H1 (cell line): ENCODE measurements around the gene RNF31. TPM values are rescaled to one million over a fixed set of nuclear protein-coding genes. Genes with fewer than 3 reads are reported as not detected.

Experiments
- CTCF ChIA-PET: fragments of 300-600 bp; sonication (Branson Sonifier 250); formaldehyde crosslinking; loops from one replicate; lab custom pipeline; 2021; ENCODE audit not compliant: partially characterized antibody; lab: Charles Lee
- POLR2A ChIA-PET: fragments of 300-600 bp; sonication (Branson Sonifier 250); formaldehyde crosslinking; loops from one replicate; lab custom pipeline; 2021; ENCODE audit warnings: inconsistent platforms; ENCODE audit not compliant: partially characterized antibody; lab: Charles Lee
- DNase-seq, 2 experiments: peaks; one replicate each; pipeline versions ENCODE4 v3.0.0 to v3.0.0-alpha.2; 2010 to 2022; ENCODE audit warnings: low spot score in 2 of 2, low read depth in 1 of 2, mixed read lengths in 1 of 2
- FAIRE-seq: peaks from 2 replicates; lab custom pipeline; 2011; peaks lifted over from hg19 to GRCh38; lab: Jason Lieb, UNC
- H2AFZ ChIP-seq: 2 replicates; pipeline ENCODE4 v1.8.1; 2012; ENCODE audit warnings: low read length, inconsistent platforms
- H2AK5ac ChIP-seq: 2 replicates; pipeline ENCODE4 v1.6.1; 2013; ENCODE audit warnings: low read depth, low read length
- H2BK120ac ChIP-seq: replicated peaks from 2 replicates; pipeline ENCODE3; 2013; ENCODE audit warnings: low read depth, low read length, inconsistent platforms
- H2BK12ac ChIP-seq: 2 replicates; pipeline ENCODE4 v1.6.1; 2013; ENCODE audit warnings: low read depth, low read length
- H2BK15ac ChIP-seq: 2 replicates; pipeline ENCODE4 v1.6.1; 2013; ENCODE audit warnings: low read length
- H2BK20ac ChIP-seq: 2 replicates; pipeline ENCODE4 v1.6.1; 2013; ENCODE audit warnings: low read length
- H2BK5ac ChIP-seq: 2 replicates; pipeline ENCODE4 v1.6.1; 2013; ENCODE audit warnings: low read depth, low read length
- H3K14ac ChIP-seq: 2 replicates; pipeline ENCODE4 v1.6.1; 2013; ENCODE audit warnings: inconsistent platforms; ENCODE audit not compliant: insufficient read length
- H3K18ac ChIP-seq: 2 replicates; pipeline ENCODE4 v1.6.1; 2013; ENCODE audit warnings: low read length; ENCODE audit errors: extremely low read depth
- H3K23ac ChIP-seq: 2 replicates; pipeline ENCODE4 v1.6.1; 2013; ENCODE audit warnings: inconsistent platforms; ENCODE audit not compliant: insufficient read length
- H3K23me2 ChIP-seq: 2 replicates; pipeline ENCODE4 v1.6.1; 2013; ENCODE audit warnings: low read depth, low read length
- H3K27ac ChIP-seq: 2 replicates; pipeline ENCODE4 v1.6.1; 2011; ENCODE audit warnings: low read depth, low read length, inconsistent platforms
- H3K27me3 ChIP-seq, 4 experiments: replicated peaks in 1 of 4; 1 replicate in 1 of 4; 2 replicates in 3 of 4; pipeline versions ENCODE4 v1.6.1 to v1.8.1; 2011 to 2013; ENCODE audit warnings: low read length in 3 of 4, mild to moderate bottlenecking in 3 of 4, inconsistent platforms in 2 of 4, mixed read lengths in 2 of 4, moderate library complexity in 1 of 4; ENCODE audit not compliant: control insufficient read depth in 3 of 4, insufficient read depth in 3 of 4; ENCODE audit errors: extremely low read depth in 1 of 4
- H3K36me3 ChIP-seq, 4 experiments: 2 replicates each; pipeline versions ENCODE4 v1.6.1 to v1.8.1; 2011 to 2013; ENCODE audit warnings: mild to moderate bottlenecking in 4 of 4, low read length in 3 of 4, moderate library complexity in 2 of 4, control low read depth in 1 of 4, inconsistent platforms in 1 of 4; ENCODE audit not compliant: insufficient read depth in 4 of 4, control insufficient read depth in 2 of 4
- H3K4ac ChIP-seq: replicated peaks from 2 replicates; pipeline ENCODE3; 2013; ENCODE audit warnings: low read length, low read depth, mixed read lengths, inconsistent platforms; ENCODE audit not compliant: insufficient read length
- H3K4me1 ChIP-seq, 4 experiments: replicated peaks in 1 of 4; 1 replicate in 1 of 4; 2 replicates in 3 of 4; pipeline versions ENCODE4 v1.6.1 to v1.8.1; 2011 to 2013; ENCODE audit warnings: low read length in 3 of 4, inconsistent platforms in 2 of 4, mixed read lengths in 1 of 4; ENCODE audit not compliant: insufficient read depth in 4 of 4, control insufficient read depth in 3 of 4
- H3K4me2 ChIP-seq, 2 experiments: 2 replicates each; pipeline versions ENCODE4 v1.6.1 to v1.8.1; 2011 to 2013; ENCODE audit warnings: low read depth in 2 of 2, low read length in 2 of 2, control low read depth in 1 of 2, inconsistent platforms in 1 of 2, mild to moderate bottlenecking in 1 of 2; ENCODE audit not compliant: insufficient read depth in 1 of 2
- H3K4me3 ChIP-seq, 4 experiments: fragments of 200-600, 300-600 bp in 1 of 4; sonication (generic), shearing (Covaris generic), sonication (Bioruptor Twin) in 1 of 4; 2 replicates each; pipeline versions ENCODE4 v1.5.1 to v1.8.1; 2011 to 2016; ENCODE audit warnings: low read length in 4 of 4, low read depth in 3 of 4, control low read depth in 2 of 4, inconsistent platforms in 2 of 4, mild to moderate bottlenecking in 2 of 4, mixed read lengths in 1 of 4, moderate library complexity in 1 of 4; ENCODE audit not compliant: insufficient read depth in 2 of 4; ENCODE audit errors: extremely low read depth in 1 of 4
- H3K56ac ChIP-seq: replicated peaks from 2 replicates; pipeline ENCODE3; 2013; ENCODE audit warnings: low read depth, mild to moderate bottlenecking, mixed read lengths, low read length, inconsistent platforms; ENCODE audit not compliant: insufficient read length
- H3K79me1 ChIP-seq: 2 replicates; pipeline ENCODE4 v1.6.1; 2013; ENCODE audit warnings: low read depth, low read length, control low read depth
- H3K79me2 ChIP-seq, 2 experiments: 2 replicates each; pipeline versions ENCODE4 v1.6.1 to v1.8.1; 2012 to 2013; ENCODE audit warnings: low read length in 2 of 2, mild to moderate bottlenecking in 2 of 2, inconsistent platforms in 1 of 2; ENCODE audit not compliant: insufficient read depth in 2 of 2, control insufficient read depth in 1 of 2
- H3K9ac ChIP-seq, 4 experiments: replicated peaks in 1 of 4; 1 replicate in 1 of 4; 2 replicates in 3 of 4; pipeline versions ENCODE4 v1.6.1 to v1.8.1; 2011 to 2013; ENCODE audit warnings: low read depth in 3 of 4, low read length in 3 of 4, control low read depth in 2 of 4, mild to moderate bottlenecking in 2 of 4, moderate library complexity in 2 of 4, inconsistent platforms in 1 of 4; ENCODE audit errors: extremely low read depth in 1 of 4
- H3K9me3 ChIP-seq, 2 experiments: 2 replicates each; pipeline versions ENCODE4 v1.6.1 to v1.8.1; 2012 to 2013; ENCODE audit warnings: mild to moderate bottlenecking in 2 of 2, moderate library complexity in 2 of 2, control low read depth in 1 of 2, inconsistent platforms in 1 of 2, low read depth in 1 of 2, low read length in 1 of 2, mixed read lengths in 1 of 2; ENCODE audit not compliant: insufficient read depth in 2 of 2
- H4K20me1 ChIP-seq, 2 experiments: replicated peaks in 1 of 2; 2 replicates each; pipeline versions ENCODE3 to v1.8.1; 2011 to 2013; ENCODE audit warnings: inconsistent platforms in 2 of 2, low read length in 2 of 2, mild to moderate bottlenecking in 1 of 2; ENCODE audit not compliant: insufficient read depth in 2 of 2, control insufficient read depth in 1 of 2
- H4K5ac ChIP-seq: 2 replicates; pipeline ENCODE4 v1.6.1; 2013; ENCODE audit warnings: low read length, low read depth, mixed read lengths, inconsistent platforms; ENCODE audit not compliant: insufficient read length
- H4K8ac ChIP-seq: 2 replicates; pipeline ENCODE4 v1.8.0; 2013; ENCODE audit warnings: mild to moderate bottlenecking, moderate library complexity, low read length, inconsistent platforms; ENCODE audit not compliant: insufficient read depth; ENCODE audit errors: extremely low read depth
- H4K91ac ChIP-seq: replicated peaks from 2 replicates; pipeline ENCODE3; 2013; ENCODE audit warnings: low read length, mixed read lengths, inconsistent platforms; ENCODE audit not compliant: insufficient read length
- CTBP2 ChIP-seq: IDR thresholded peaks from 2 replicates; pipeline ENCODE4 v1.7.0; 2011; ENCODE audit warnings: borderline replicate concordance, mild to moderate bottlenecking, moderate library complexity, mixed read lengths, low read length; ENCODE audit not compliant: insufficient read depth, insufficient read length
- SIRT6 ChIP-seq: IDR thresholded peaks from one replicate; pipeline ENCODE4 v1.7.1; 2012; ENCODE audit warnings: low read length, inconsistent platforms
- SUZ12 ChIP-seq: fragments of 200-600 bp; sonication (generic); IDR thresholded peaks from 2 replicates; pipeline ENCODE4 v1.6.1; 2012; ENCODE audit warnings: mild to moderate bottlenecking, inconsistent platforms, low read length, moderate library complexity, mixed read lengths
- TAF7 ChIP-seq: optimal IDR thresholded peaks from 2 replicates; pipeline ENCODE3; 2011; ENCODE audit warnings: low read depth, mild to moderate bottlenecking, inconsistent platforms, low read length, moderate library complexity, borderline replicate concordance
- WGBS, 2 experiments: shearing (Covaris generic) in 1 of 2; methylation state at CpG; one replicate each; pipeline versions ENCODE4 v1.1.6 to v1.1.7; 2013 to 2015; ENCODE audit warnings: low lambda C conversion rate in 2 of 2, mixed read lengths in 2 of 2, inconsistent platforms in 1 of 2, low coverage in 1 of 2, missing lambda C conversion rate in 1 of 2; ENCODE audit not compliant: insufficient replicate concordance in 2 of 2, insufficient coverage in 1 of 2, insufficient read length in 1 of 2; ENCODE audit errors: extremely low coverage in 1 of 2, missing lambda C conversion rate in 1 of 2; 5-methylcytosine and 5-hydroxymethylcytosine counted together
- polyA plus RNA-seq, 7 experiments: library from polyadenylated mRNA; depleted of rRNA in 3 of 7; stranded (reverse) in 5 of 7; unstranded in 2 of 7; fragments of >200 nt in 5 of 7; fragments of 200-250 nt in 2 of 7; gene quantifications; 1 replicate in 5 of 7; 2 replicates in 1 of 7; 4 replicates in 1 of 7; pipeline versions ENCODE4 v1.2.1 to v1.2.3, GENCODE V29; 2011 to 2013; ENCODE audit warnings: missing spikeins in 2 of 7, mixed read lengths in 2 of 7
- total RNA-seq: library from RNA; stranded (reverse); fragmentation: NEBNext Ultra II Directional; extraction: Animal tissue kit (Norgen Biotek cat#: 25700); gene quantifications from 2 replicates; pipeline ENCODE4 v1.2.1, GENCODE V29; 2021
- TF ChIP-seq, protein P1 (sequence below): IDR thresholded peaks from 2 replicates; pipeline ENCODE4 v1.6.1; 2012; ENCODE audit warnings: inconsistent platforms

The RNF31 gene
- total and polyA plus RNA-seq, 2 of the 8 experiments (the other 6 are each of a cell fraction or from before 2014, with no cell fraction given), result 17.5 to 72.0 TPM

DNA sequence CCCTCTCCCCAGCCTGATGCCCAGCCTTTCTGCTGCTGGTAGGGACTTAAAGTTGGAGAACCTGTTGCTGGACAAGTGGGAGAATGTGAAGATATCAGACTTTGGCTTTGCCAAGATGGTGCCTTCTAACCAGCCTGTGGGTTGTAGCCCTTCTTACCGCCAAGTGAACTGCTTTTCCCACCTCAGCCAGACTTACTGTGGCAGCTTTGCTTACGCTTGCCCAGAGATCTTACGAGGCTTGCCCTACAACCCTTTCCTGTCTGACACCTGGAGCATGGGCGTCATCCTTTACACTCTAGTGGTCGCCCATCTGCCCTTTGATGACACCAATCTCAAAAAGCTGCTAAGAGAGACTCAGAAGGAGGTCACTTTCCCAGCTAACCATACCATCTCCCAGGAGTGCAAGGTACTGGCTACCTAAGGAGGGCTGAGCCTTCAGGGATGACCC, 59.8 kb downstream of the RNF31 start:
- 100% methylated on average over 5 of the region's 5 CpGs; no CpG with 5 or more reads in 1 of the 2 experiments for WGBS, 2 experiments
- no peak for FAIRE-seq

More for the DNA sequence above, 59.8 kb downstream of the RNF31 start:
- no peaks in the 10 kb centered on the region for H3K79me1 ChIP-seq
- H3K9ac ChIP-seq, result no peak overlapping the region
- no peak overlapping the region for H2BK120ac ChIP-seq
- no peak overlapping the region for H3K4me2 ChIP-seq
- H3K36me3 ChIP-seq, result peaks cover 21 to 48% (median 38%) of the 10 kb centered on the region in 4 experiments
- no peak overlapping the region for H3K4me3 ChIP-seq
- no peak overlapping the region for H3K4ac ChIP-seq
- no peak overlapping the region for H3K27ac ChIP-seq
- peaks cover 0 to 7% (median 4%) of the 10 kb centered on the region in 4 experiments; a peak in 3 of 7 replicates for H3K4me1 ChIP-seq
- H4K91ac ChIP-seq, result no peak overlapping the region
- H2AFZ ChIP-seq, result no peak overlapping the region
- H2BK20ac ChIP-seq, result no peak overlapping the region
- H2BK15ac ChIP-seq, result no peak overlapping the region
- no peak overlapping the region for H3K56ac ChIP-seq
- H3K23ac ChIP-seq, result no peak overlapping the region
- H3K14ac ChIP-seq, result no peak overlapping the region
- H4K8ac ChIP-seq, result no peak overlapping the region
- no peaks in the 10 kb centered on the region for H3K9me3 ChIP-seq
- no peak overlapping the region for H2BK12ac ChIP-seq
- no peak for DNase-seq
- CTCF ChIA-PET, result interaction anchor here (1.1 to 2.1 kb wide), 3 partner anchors 9 to 90 kb away, joined by 3 to 4 read pairs (median 3); partner anchors contain the start of genes MDP1 and TINF2
- H3K18ac ChIP-seq, result no peak overlapping the region
- no peak overlapping the region for H4K5ac ChIP-seq
- POLR2A ChIA-PET, result interaction anchor here (1.0 to 11.1 kb wide), 5 partner anchors 12 to 132 kb away, joined by 3 to 119 read pairs (median 3); partner anchors contain the start of genes IRF9, RIPK3 and TM9SF1
- H3K23me2 ChIP-seq, result no peaks in the 10 kb centered on the region
- H2BK5ac ChIP-seq, result no peak overlapping the region
- H2AK5ac ChIP-seq, result no peak overlapping the region
- TF ChIP-seq, protein P1, sequence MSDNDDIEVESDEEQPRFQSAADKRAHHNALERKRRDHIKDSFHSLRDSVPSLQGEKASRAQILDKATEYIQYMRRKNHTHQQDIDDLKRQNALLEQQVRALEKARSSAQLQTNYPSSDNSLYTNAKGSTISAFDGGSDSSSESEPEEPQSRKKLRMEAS, result no peak
- TF ChIP-seq SUZ12, result no peak
- no peak for TF ChIP-seq SIRT6
- TF ChIP-seq TAF7, result no peak
- TF ChIP-seq CTBP2, result no peak
- H3K79me2 ChIP-seq, result no peaks in the 10 kb centered on the region; a peak in 1 of 4 replicates
- peaks cover 0 to 2% of the 10 kb centered on the region in 2 experiments for H4K20me1 ChIP-seq
- H3K27me3 ChIP-seq, result no peaks in the 10 kb centered on the region
